Measurements from ENCODE around the gene KDM3B.

- TF ChIP-seq CTCF (IDR thresholded peaks at IDR 0.05; ENCODE audit: borderline replicate concordance, extremely low read depth, low read length, poor library complexity, severe bottlenecking) (no peak), EZH2 (IDR thresholded peaks at IDR 0.05; ENCODE audit: borderline replicate concordance, low read depth, low read length, severe bottlenecking) (no peak)
Observed at GRCh38 chr5:138385660-138386059, 33.2 kb downstream of the KDM3B start.
